Epithelial cell of proximal tubule (primary cell): ENCODE data around the gene PTCD1. TPM values are rescaled to one million over a fixed set of nuclear protein-coding genes. Genes with fewer than 3 reads are reported as not detected.

Source experiments
- DNase-seq: peaks from one replicate; pipeline ENCODE4 v3.0.0-alpha.2; 2011; ENCODE audit warnings: low read depth
- H3K4me3 ChIP-seq: 2 replicates; pipeline ENCODE4 v1.5.1; 2011; ENCODE audit warnings: low read depth, mild to moderate bottlenecking, low read length
- total RNA-seq: library from RNA; depleted of rRNA; stranded (reverse); fragments of >200 nt; gene quantifications from 2 replicates; pipeline ENCODE4 v1.2.3, GENCODE V29; 2015
- TF ChIP-seq, protein P1 (sequence below): conservative IDR thresholded peaks from 2 replicates; pipeline ENCODE4 v1.5.1; 2012; ENCODE audit warnings: low read depth, mild to moderate bottlenecking, low read length

PTCD1 gene
- total RNA-seq, 1 donor from 2014 or later, result 4.0 TPM

DNA sequence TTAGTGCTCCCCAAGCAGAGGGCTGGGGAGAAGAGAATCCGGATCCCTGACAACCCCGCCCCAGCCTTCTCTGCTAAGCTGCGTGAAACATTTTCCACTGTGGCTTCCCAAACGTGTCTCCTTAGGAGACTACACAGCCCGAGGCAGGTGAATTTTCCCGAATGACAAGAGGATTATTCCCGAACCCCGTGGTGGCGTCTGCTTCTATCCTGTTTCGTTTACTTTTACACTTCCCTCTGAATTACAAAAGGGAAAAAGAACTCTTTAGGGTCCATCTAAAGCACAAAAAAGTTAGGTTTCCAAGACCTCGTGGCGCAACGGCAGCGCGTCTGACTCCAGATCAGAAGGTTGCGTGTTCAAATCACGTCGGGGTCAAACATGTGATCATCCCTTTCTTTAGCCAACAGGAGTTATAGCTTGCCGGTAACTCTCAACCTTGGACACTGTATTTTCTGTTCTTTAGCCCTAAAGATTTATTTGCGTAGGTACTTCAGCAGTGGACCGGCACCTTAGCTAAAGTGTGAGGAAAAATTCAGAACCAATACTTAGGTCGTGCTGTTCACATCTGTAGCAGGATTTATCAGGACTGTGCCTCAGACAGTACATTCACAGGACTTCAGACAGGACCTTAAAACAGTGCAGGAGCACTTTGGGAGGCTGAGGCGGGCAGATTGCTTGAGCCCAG, 30.9 kb upstream of the PTCD1 start:
- TF ChIP-seq, protein P1, sequence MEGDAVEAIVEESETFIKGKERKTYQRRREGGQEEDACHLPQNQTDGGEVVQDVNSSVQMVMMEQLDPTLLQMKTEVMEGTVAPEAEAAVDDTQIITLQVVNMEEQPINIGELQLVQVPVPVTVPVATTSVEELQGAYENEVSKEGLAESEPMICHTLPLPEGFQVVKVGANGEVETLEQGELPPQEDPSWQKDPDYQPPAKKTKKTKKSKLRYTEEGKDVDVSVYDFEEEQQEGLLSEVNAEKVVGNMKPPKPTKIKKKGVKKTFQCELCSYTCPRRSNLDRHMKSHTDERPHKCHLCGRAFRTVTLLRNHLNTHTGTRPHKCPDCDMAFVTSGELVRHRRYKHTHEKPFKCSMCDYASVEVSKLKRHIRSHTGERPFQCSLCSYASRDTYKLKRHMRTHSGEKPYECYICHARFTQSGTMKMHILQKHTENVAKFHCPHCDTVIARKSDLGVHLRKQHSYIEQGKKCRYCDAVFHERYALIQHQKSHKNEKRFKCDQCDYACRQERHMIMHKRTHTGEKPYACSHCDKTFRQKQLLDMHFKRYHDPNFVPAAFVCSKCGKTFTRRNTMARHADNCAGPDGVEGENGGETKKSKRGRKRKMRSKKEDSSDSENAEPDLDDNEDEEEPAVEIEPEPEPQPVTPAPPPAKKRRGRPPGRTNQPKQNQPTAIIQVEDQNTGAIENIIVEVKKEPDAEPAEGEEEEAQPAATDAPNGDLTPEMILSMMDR, result no peak
- no peak overlapping the region for H3K4me3 ChIP-seq
- no peak for DNase-seq

- no peak for DNase-seq
- TF ChIP-seq, protein P1, result no peak
- no peak overlapping the region for H3K4me3 ChIP-seq
Observed at GRCh38 chr7:99468336-99468918, 29.8 kb upstream of the PTCD1 start.

- DNase-seq, result no peak
- peak overlapping the region; percentile 97 for H3K4me3 ChIP-seq
- TF ChIP-seq, protein P1, result no peak
Observed at GRCh38 chr7:99465421-99465768, 26.8 kb upstream of the PTCD1 start.

GRCh38 chr7:99461221-99461620, 22.6 kb upstream of the PTCD1 start:
- TF ChIP-seq, protein P1, result peak; percentile 2
- no peak overlapping the region for H3K4me3 ChIP-seq
- no peak for DNase-seq

DNA sequence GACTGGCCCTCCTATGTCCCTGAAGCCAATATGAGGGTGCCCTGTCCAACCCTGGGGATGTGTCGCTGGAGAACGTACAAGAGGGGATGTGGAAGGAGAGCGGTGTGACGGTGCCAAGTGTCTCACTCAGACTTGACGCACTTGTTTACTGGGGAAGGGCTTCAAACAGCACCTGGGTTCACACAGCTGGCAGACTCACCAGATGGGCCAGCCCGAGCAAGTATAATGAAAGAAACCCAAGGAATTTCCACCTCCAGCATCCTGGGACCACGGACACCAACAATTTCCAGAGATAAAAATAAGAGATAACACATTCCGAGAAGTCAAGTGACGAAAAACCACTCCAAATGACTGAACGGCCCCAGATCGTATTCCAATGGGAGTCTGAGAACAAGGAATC, 22.1 kb upstream of the PTCD1 start:
- TF ChIP-seq, protein P1, result no peak
- H3K4me3 ChIP-seq, result no peak overlapping the region
- no peak for DNase-seq

- no peak overlapping the region for H3K4me3 ChIP-seq
- TF ChIP-seq, protein P1, result peak; percentile 52
- DNase-seq, result no peak
Observed at GRCh38 chr7:99459087-99459486, 20.5 kb upstream of the PTCD1 start.
